GM19328 (cell line): ENCODE measurements around the gene NRIP3.

Experiments used
- ATAC-seq: cut with Tn5 transposase; IDR thresholded peaks from one replicate; pipeline ENCODE4 v1.9.1; 2021; ENCODE audit warnings: mild to moderate bottlenecking, moderate library complexity; ENCODE audit not compliant: unreplicated experiment

The NRIP3 gene

DNA sequence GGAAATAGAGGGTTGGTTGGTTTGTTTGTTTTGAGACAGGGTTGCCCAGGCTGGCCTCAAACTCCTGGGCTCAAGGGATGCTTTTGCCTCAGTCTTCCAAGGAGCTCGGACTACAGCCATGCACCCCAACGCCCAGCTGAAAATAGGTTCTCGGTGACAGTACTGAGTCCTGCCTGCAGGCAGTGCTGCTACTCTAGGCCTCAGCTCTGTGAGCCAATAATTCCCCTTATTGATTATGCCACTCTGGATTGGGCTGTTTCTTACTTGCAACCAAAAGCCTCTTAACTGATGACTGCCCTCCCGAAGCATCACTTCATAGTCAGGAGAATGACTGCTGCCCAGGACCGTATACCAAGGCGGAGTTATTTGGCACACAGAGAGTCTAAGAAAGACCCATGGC is 69.9 kb downstream of the NRIP3 start:
- no peak for ATAC-seq

DNA sequence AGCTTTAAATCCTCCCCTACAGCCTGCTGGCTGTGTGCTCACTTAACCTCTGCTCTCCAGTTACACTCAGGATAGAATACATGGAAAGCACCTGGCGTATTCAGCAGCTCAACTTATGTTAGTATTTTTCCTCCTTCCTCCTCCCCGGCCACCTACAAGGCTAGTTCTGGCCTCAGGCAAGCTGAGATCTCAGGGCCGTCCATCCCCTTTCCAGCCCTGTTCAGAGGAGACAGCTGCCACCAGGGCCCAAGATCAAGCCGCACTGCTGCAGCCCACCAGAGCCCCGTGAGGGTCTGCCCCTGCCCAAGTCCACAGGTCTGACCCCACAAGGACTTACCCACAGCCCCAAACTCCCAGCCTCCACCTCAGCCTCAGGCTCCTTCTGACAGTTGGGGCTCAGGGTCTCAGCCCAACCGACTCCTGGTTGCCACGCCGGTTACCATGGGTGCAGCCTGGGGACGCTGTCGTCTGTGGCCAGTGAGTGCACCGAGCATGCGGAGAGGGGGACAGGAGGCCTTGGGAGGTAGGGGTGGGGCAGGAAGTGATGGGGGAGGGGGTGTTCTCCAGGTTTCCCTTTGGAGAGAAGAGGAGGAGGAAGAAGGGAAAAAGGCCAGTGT is 71.1 kb downstream of the NRIP3 start, which contains the start of gene C11orf16:
Gene C11orf16 (minus strand): TSS at position 384 of the 617 bp plus-strand sequence. CDS start 639 bp downstream, outside the sequence.
- no peak for ATAC-seq
